Mammary epithelial cell (primary cell): ENCODE data around the gene ERG.

Experiments used
- CTCF ChIP-seq, 2 donors: IDR thresholded peaks in 1 of 2; conservative IDR thresholded peaks in 1 of 2; 2 replicates each; pipeline ENCODE4 v1.5.1; 2011 to 2012; ENCODE audit warnings: inconsistent platforms in 2 of 2, low read length in 2 of 2, mild to moderate bottlenecking in 2 of 2, control low read depth in 1 of 2, low read depth in 1 of 2; ENCODE audit not compliant: insufficient read depth in 1 of 2; ENCODE audit errors: extremely low read depth in 1 of 2
- EZH2 ChIP-seq: IDR thresholded peaks from 2 replicates; pipeline ENCODE4 v1.6.1; 2012; ENCODE audit warnings: low read length, inconsistent platforms, borderline replicate concordance

GRCh38 chr21:38475519-38475918, 22.8 kb downstream of the ERG start:
- TF ChIP-seq CTCF (conservative IDR thresholded peaks at IDR 0.05 in 1 of 2, IDR thresholded peaks at IDR 0.05 in 1 of 2; ENCODE audit: extremely low read depth in 1 of 2, insufficient read depth in 1 of 2, low read depth in 1 of 2, low read length in 2 of 2) (no peak), EZH2 (no peak)
